Activated naive CD4-positive, alpha-beta T cell treated with anti-CD3 and anti-CD28 coated beads for 36 hours (primary cell): ENCODE data around the gene TBCCD1. TPM values are rescaled to one million over a fixed set of nuclear protein-coding genes. Genes with fewer than 3 reads are reported as not detected.
"Not testable (repeated sequence)": the region's sequence is repeated elsewhere in the genome, so short reads cannot be mapped to it uniquely, and the experiment has no call there.

Experiments
- CTCF ChIA-PET: fragments of 350-600 bp; sonication (Branson Sonifier 250); formaldehyde crosslinking; loops from one replicate; lab custom pipeline; 2021; ENCODE audit warnings: antibody characterized with exemption; lab: Charles Lee
- DNase-seq: peaks from one replicate; pipeline ENCODE4 v3.0.0-alpha.2; 2020
- H3K27ac Mint-ChIP-seq: one replicate; pipeline ENCODE4 v1.8.0; 2021; ENCODE audit warnings: mild to moderate bottlenecking, mixed read lengths
- H3K27me3 Mint-ChIP-seq: one replicate; pipeline ENCODE4 v1.8.0; 2021; ENCODE audit warnings: low read depth, mixed read lengths
- H3K36me3 Mint-ChIP-seq: one replicate; pipeline ENCODE4 v1.8.0; 2021; ENCODE audit warnings: low read depth, mixed read lengths
- H3K4me1 Mint-ChIP-seq: one replicate; pipeline ENCODE4 v1.8.0; 2021; ENCODE audit warnings: low read depth, mixed read lengths
- H3K4me3 Mint-ChIP-seq: one replicate; pipeline ENCODE4 v1.8.0; 2021; ENCODE audit warnings: mild to moderate bottlenecking, moderate library complexity, mixed read lengths
- H3K9me3 Mint-ChIP-seq: one replicate; pipeline ENCODE4 v1.8.0; 2021; ENCODE audit warnings: mixed read lengths
- intact Hi-C: fragments of 100-400 bp; cut with micrococcal nuclease; formaldehyde crosslinking; loops from one replicate; pipeline ENCODE4 v1.15.1; 2023
- total RNA-seq, 2 experiments: library from RNA; stranded (reverse); gene quantifications; one replicate each; pipeline ENCODE4 v1.2.3, GENCODE V29; 2021

TBCCD1 gene
- total RNA-seq, 2 experiments from 2014 or later: 9.0 to 10.7 TPM

DNA sequence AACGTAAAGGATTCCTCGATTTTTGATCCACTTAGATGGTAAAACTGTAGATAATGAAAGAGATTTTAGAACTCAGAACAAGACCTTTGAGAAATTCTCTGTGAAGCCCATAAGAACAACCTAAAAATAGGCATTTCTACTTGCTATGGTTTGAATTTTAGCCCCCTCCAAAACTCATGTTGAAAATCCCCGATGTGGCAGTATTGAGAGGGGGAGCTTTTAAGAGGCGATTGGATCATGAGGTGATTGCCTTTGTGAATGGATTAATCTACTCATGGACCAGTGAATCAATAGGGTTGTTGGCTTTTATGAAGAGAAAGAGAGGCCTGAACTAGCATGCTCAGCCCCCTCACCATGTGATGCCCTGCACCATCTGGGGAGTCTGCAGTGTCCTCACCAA lies 25.5 kb upstream of the TBCCD1 start:
- Mint-ChIP-seq H3K27ac (no peak overlapping the region), H3K9me3 (no peaks in the 10 kb centered on the region), H3K27me3 (no peaks in the 10 kb centered on the region), H3K4me3 (no peak overlapping the region), H3K36me3 (no peaks in the 10 kb centered on the region), H3K4me1 (peaks cover 21% of the 10 kb centered on the region)
- intact Hi-C loops: no loop called here
- CTCF ChIA-PET: interaction anchor here (1.2 to 4.2 kb wide), 2 partner anchors 21 to 23 kb away, joined by 3 to 35 read pairs; partner anchors contain the start of gene AHSG
- no peak for DNase-seq

DNA sequence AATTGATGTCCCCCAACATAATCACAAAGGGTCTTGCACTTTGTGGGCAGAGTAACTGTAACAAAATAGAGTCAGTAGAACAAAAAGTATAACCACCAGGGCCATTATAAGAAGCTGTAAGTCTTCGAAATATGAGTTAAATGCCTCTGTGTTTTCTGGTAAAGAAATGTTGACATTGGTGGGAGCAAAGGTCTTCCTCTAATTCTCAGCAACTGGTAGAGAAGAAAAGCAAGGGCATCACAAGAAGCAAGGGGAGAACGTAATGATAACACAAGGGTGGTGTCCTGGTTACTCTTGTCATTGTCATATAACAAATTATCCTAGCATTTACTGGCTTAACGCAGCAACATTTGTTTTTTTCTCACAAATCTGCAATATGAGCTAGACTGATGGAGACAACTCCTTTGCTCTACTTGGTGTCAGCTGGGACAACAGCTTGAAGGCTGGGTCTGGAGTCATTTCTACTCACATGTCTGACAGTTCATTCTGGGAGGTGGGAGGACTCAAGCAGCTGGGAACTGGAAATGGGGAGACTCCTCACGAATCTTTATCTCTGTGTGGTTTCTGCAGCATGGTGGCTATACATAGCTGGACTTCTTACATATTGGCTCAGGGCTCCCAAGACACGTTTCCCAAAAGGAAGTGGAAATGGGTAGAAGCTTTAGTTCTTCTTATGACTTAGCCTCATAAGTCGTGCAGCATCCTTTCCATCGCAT lies 23.6 kb upstream of the TBCCD1 start:
- CTCF ChIA-PET: interaction anchor here (0.6 to 4.2 kb wide), 6 partner anchors 13 to 213 kb away, joined by 3 to 35 read pairs (median 3); partner anchors contain the start of gene DNAJB11
- Mint-ChIP-seq H3K4me3 (no peak overlapping the region), H3K9me3 (no peaks in the 10 kb centered on the region), H3K36me3 (peaks cover 2% of the 10 kb centered on the region), H3K27ac (no peak overlapping the region), H3K4me1 (peaks cover 21% of the 10 kb centered on the region), H3K27me3 (no peaks in the 10 kb centered on the region)
- no peak for DNase-seq
- intact Hi-C loops: loop anchor here (1.0 kb wide), 1 partner anchor 20 kb away; the partner anchor contains the start of gene DNAJB11

GRCh38 chr3:186589856-186590579 lies 22.9 kb upstream of the TBCCD1 start:
- Mint-ChIP-seq H3K27me3 (no peaks in the 10 kb centered on the region), H3K9me3 (no peaks in the 10 kb centered on the region), H3K27ac (peak overlapping the region; percentile 20), H3K4me3 (no peak overlapping the region), H3K36me3 (peaks cover 5% of the 10 kb centered on the region), H3K4me1 (peaks cover 21% of the 10 kb centered on the region)
- CTCF ChIA-PET: interaction anchor here (0.6 to 4.2 kb wide), 5 partner anchors 18 to 230 kb away, joined by 3 to 35 read pairs (median 3); partner anchors contain the start of gene DNAJB11
- intact Hi-C loops: loop anchor here (1.0 kb wide), 2 partner anchors 20 to 27 kb away; partner anchors contain the start of gene DNAJB11
- peak; percentile 23 for DNase-seq

DNA sequence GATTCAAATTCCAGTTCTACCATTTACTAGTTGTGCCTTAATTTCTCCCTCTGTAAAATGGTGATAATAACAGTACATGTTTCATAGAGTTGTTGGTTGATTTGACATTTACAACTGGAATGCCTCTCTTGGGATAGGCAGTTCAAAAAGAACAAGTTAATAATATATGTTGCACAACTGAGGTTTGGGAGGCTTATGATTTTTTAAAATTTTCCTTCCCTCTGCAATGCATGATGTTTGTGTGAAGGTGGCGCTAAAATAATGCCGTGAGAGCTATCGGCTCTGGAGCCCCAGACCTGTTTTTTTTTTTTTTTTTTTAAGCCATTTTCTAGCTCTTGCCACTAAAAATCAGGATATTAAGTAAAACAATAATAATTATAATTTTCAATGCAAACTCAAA lies 22.0 kb upstream of the TBCCD1 start:
- Mint-ChIP-seq H3K9me3 (no peaks in the 10 kb centered on the region), H3K27me3 (no peaks in the 10 kb centered on the region), H3K27ac (no peak overlapping the region), H3K36me3 (peaks cover 13% of the 10 kb centered on the region), H3K4me1 (peaks cover 21% of the 10 kb centered on the region), H3K4me3 (no peak overlapping the region)
- no peak for DNase-seq
- intact Hi-C loops: loop anchor here (1.0 kb wide), 1 partner anchor 28 kb away; no protein-coding TSS in a partner anchor
- CTCF ChIA-PET: interaction anchor here (0.6 to 4.2 kb wide), 4 partner anchors 19 to 334 kb away, joined by 3 to 35 read pairs (median 4); no protein-coding TSS in a partner anchor

GRCh38 chr3:186588632-186589031 lies 21.5 kb upstream of the TBCCD1 start:
- H3K4me1 Mint-ChIP-seq: peaks cover 21% of the 10 kb centered on the region
- H3K27ac Mint-ChIP-seq: peak overlapping the region; percentile 1
- H3K4me3 Mint-ChIP-seq: no peak overlapping the region
- H3K9me3 Mint-ChIP-seq: no peaks in the 10 kb centered on the region
- DNase-seq: no peak
- intact Hi-C loops: loop anchor here (1.0 kb wide), 1 partner anchor 29 kb away; no protein-coding TSS in a partner anchor
- CTCF ChIA-PET: interaction anchor here (0.6 to 4.2 kb wide), 2 partner anchors 27 to 334 kb away, joined by 3 to 35 read pairs; no protein-coding TSS in a partner anchor
- H3K27me3 Mint-ChIP-seq: no peaks in the 10 kb centered on the region
- H3K36me3 Mint-ChIP-seq: peaks cover 14% of the 10 kb centered on the region

DNA sequence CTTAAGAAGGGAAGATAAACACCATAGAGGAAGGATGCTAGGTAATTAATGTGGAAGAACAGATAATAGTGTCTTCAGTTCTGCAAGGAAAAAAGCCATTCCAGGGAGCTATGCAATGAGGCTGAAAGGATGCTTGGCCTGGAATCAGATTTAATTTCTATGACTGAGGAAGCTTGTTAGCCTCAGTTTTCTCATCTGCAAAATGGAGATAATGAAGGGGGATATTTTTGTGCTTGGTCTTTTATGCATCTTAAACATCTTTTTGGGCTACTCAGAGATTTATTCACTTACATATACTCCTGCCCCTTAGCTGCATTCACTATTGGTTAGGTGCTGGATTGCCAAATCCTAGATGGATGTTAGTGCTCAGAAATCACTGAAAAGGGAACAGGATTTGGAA lies 20.0 kb upstream of the TBCCD1 start:
- no peak for DNase-seq
- peaks cover 21% of the 10 kb centered on the region for H3K4me1 Mint-ChIP-seq
- H3K4me3 Mint-ChIP-seq: no peak overlapping the region
- H3K27me3 Mint-ChIP-seq: no peaks in the 10 kb centered on the region
- H3K27ac Mint-ChIP-seq: no peak overlapping the region
- CTCF ChIA-PET: interaction anchor here (0.5 to 1.1 kb wide), 4 partner anchors 28 to 579 kb away, joined by 3 to 7 read pairs (median 4); no protein-coding TSS in a partner anchor
- H3K36me3 Mint-ChIP-seq: peaks cover 17% of the 10 kb centered on the region
- intact Hi-C loops: no loop called here
- no peaks in the 10 kb centered on the region for H3K9me3 Mint-ChIP-seq

GRCh38 chr3:186586245-186586644 lies 19.1 kb upstream of the TBCCD1 start:
- Mint-ChIP-seq H3K4me1 (peaks cover 21% of the 10 kb centered on the region), H3K36me3 (peaks cover 17% of the 10 kb centered on the region)
- intact Hi-C loops, DNase-seq, H3K4me3 Mint-ChIP-seq, H3K27me3 Mint-ChIP-seq, H3K9me3 Mint-ChIP-seq, H3K27ac Mint-ChIP-seq: not testable (repeated sequence)
- CTCF ChIA-PET: interaction anchor here (1.0 to 2.0 kb wide), 2 partner anchors 31 to 46 kb away, joined by 7 read pairs; no protein-coding TSS in a partner anchor

GRCh38 chr3:186583831-186584230 lies 16.7 kb upstream of the TBCCD1 start:
- no peak overlapping the region for H3K27ac Mint-ChIP-seq
- H3K27me3 Mint-ChIP-seq: no peaks in the 10 kb centered on the region
- peaks cover 25% of the 10 kb centered on the region for H3K36me3 Mint-ChIP-seq
- intact Hi-C loops: no loop called here
- DNase-seq: no peak
- no peak overlapping the region for H3K4me3 Mint-ChIP-seq
- CTCF ChIA-PET: interaction anchor here (0.6 to 1.3 kb wide), 3 partner anchors 31 to 641 kb away, joined by 3 to 7 read pairs (median 4); no protein-coding TSS in a partner anchor
- peaks cover 6% of the 10 kb centered on the region for H3K4me1 Mint-ChIP-seq
- H3K9me3 Mint-ChIP-seq: no peaks in the 10 kb centered on the region

GRCh38 chr3:186582541-186582940 lies 15.4 kb upstream of the TBCCD1 start:
- Mint-ChIP-seq H3K27me3 (no peaks in the 10 kb centered on the region), H3K27ac (no peak overlapping the region), H3K36me3 (peaks cover 30% of the 10 kb centered on the region), H3K4me3 (no peak overlapping the region), H3K4me1 (peaks cover 6% of the 10 kb centered on the region), H3K9me3 (no peaks in the 10 kb centered on the region)
- intact Hi-C loops: no loop called here
- DNase-seq: no peak
- CTCF ChIA-PET: interaction anchor here (1.1 to 1.7 kb wide), 2 partner anchors 32 to 34 kb away, joined by 3 to 7 read pairs; no protein-coding TSS in a partner anchor

- Mint-ChIP-seq H3K27me3 (no peaks in the 10 kb centered on the region), H3K9me3 (no peaks in the 10 kb centered on the region), H3K27ac (no peak overlapping the region), H3K4me3 (no peak overlapping the region), H3K4me1 (peaks cover 9% of the 10 kb centered on the region), H3K36me3 (peaks cover 33% of the 10 kb centered on the region)
- no peak for DNase-seq
- CTCF ChIA-PET: interaction anchor here (1.7 kb wide), 1 partner anchor 32 kb away, joined by 5 read pairs; the partner anchor contains the start of gene AHSG
- intact Hi-C loops: no loop called here
Observed at GRCh38 chr3:186580785-186581184, 13.6 kb upstream of the TBCCD1 start.

DNA sequence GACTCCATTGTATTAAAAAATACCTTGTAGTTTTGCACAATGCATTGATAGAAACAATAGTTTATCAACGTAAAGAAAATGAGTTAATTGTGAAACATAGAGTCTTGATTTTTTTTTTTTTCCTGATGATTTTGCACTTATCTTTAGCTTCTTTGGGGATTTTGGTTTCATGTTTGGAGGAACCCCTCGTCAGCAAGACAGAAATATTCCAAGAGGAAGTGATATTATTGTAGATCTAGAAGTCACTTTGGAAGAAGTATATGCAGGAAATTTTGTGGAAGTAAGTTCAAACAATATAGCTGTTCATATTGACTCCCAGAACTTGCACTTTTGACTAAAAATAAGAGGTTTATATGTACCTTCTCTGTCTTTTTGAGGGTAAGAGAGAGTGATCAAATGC lies 10.4 kb upstream of the TBCCD1 start:
- no peak for DNase-seq
- Mint-ChIP-seq H3K36me3 (peaks cover 32% of the 10 kb centered on the region), H3K4me1 (peaks cover 31% of the 10 kb centered on the region), H3K4me3 (no peak overlapping the region), H3K27me3 (no peaks in the 10 kb centered on the region), H3K27ac (no peak overlapping the region), H3K9me3 (no peaks in the 10 kb centered on the region)
- intact Hi-C loops: loop anchor here (10.0 kb wide), 1 partner anchor 993 kb away; the partner anchor contains the start of gene SENP2
- CTCF ChIA-PET: interaction anchor here (0.8 to 2.1 kb wide), 2 partner anchors 36 to 40 kb away, joined by 5 read pairs; partner anchors contain the start of gene AHSG
